Mucosa of descending colon (tissue), 3 donors: ENCODE results near the gene FBN2. TPM values are rescaled to one million over a fixed set of nuclear protein-coding genes. Genes with fewer than 3 reads are reported as not detected.
"Not testable (repeated sequence)": the region's sequence is repeated elsewhere in the genome, so short reads cannot be mapped to it uniquely, and the experiment has no call there.

Experiments
- ATAC-seq: fragments of 200-7000 bp; cut with Tn5 transposase; one replicate; pipeline ENCODE4 v1.9.1; 2020; ENCODE audit warnings: mild to moderate bottlenecking, moderate library complexity
- DNase-seq, 3 donors: peaks; one replicate each; pipeline ENCODE4 v3.0.0-alpha.2; 2020
- H3K36me3 ChIP-seq: fragments of 200-600 bp; one replicate; pipeline ENCODE4 v1.8.0; 2021; ENCODE audit warnings: low read depth, mild to moderate bottlenecking
- H3K4me1 ChIP-seq: fragments of 200-600 bp; one replicate; pipeline ENCODE4 v1.8.0; 2021; ENCODE audit warnings: low read depth, mild to moderate bottlenecking
- H3K4me3 ChIP-seq: fragments of 200-600 bp; one replicate; pipeline ENCODE4 v1.8.0; 2021; ENCODE audit warnings: mild to moderate bottlenecking
- H3K9me3 ChIP-seq: fragments of 200-600 bp; one replicate; pipeline ENCODE4 v1.8.0; 2021; ENCODE audit warnings: mild to moderate bottlenecking
- CTCF ChIP-seq: fragments of 200-600 bp; IDR thresholded peaks from one replicate; pipeline ENCODE4 v1.8.0; 2022; ENCODE audit warnings: antibody characterized with exemption, mild to moderate bottlenecking
- intact Hi-C, 2 donors: fragments of 100-400 bp; cut with DNase I in 1 of 2; cut with micrococcal nuclease in 1 of 2; formaldehyde crosslinking; loops; one replicate each; pipeline versions ENCODE4 v1.11.0 to v1.11.1; 2022; cut with DNase I, micrococcal nuclease
- total RNA-seq, 3 donors: library from RNA; stranded (reverse); fragmentation: NEBNext Ultra II Directional in 2 of 3; extraction: Animal tissue kit (Norgen Biotek cat#: 25700) in 2 of 3; gene quantifications; one replicate each; pipeline versions ENCODE4 v1.2.1 to v1.2.4, GENCODE V29; 2021 to 2023
- donor health status: DM: no; HTN: no; CAD: no; lungs with moderate emphysema.
- donor health status: DM: no; HTN: no; CAD: no.
- donor health status: DM: no; HTN: yes; CAD: no.

FBN2 gene
- total RNA-seq, 3 donors from 2014 or later: 1.0 to 5.8 (median 1.6) TPM

- H3K4me1 ChIP-seq: no peaks in the 10 kb centered on the region
- no peak for TF ChIP-seq CTCF
- DNase-seq: no peak
- no peaks in the 10 kb centered on the region for H3K9me3 ChIP-seq
- no peak for ATAC-seq
- no peak overlapping the region for H3K4me3 ChIP-seq
- intact Hi-C loops: no loop called here
- H3K36me3 ChIP-seq: no peaks in the 10 kb centered on the region
Measured at GRCh38 chr5:128519827-128520226, 18.2 kb downstream of the FBN2 start.

- ATAC-seq (no peak), DNase-seq (no peak)
- no peaks in the 10 kb centered on the region for H3K9me3 ChIP-seq
- no peaks in the 10 kb centered on the region for H3K36me3 ChIP-seq
- H3K4me3 ChIP-seq: no peak overlapping the region
- TF ChIP-seq CTCF: no peak
- H3K4me1 ChIP-seq: no peaks in the 10 kb centered on the region
- intact Hi-C loops: no loop called here
Measured at GRCh38 chr5:128516978-128517377, 21.1 kb downstream of the FBN2 start.

- TF ChIP-seq CTCF: no peak
- ATAC-seq (no peak), DNase-seq (no peak)
- intact Hi-C loops: no loop called here
- H3K9me3 ChIP-seq: no peaks in the 10 kb centered on the region
- no peaks in the 10 kb centered on the region for H3K36me3 ChIP-seq
- H3K4me3 ChIP-seq: no peak overlapping the region
- no peaks in the 10 kb centered on the region for H3K4me1 ChIP-seq
Measured at GRCh38 chr5:128513806-128514205, 24.2 kb downstream of the FBN2 start.

- ATAC-seq (no peak), DNase-seq (no peak)
- Histone ChIP-seq H3K4me1 (no peaks in the 10 kb centered on the region), H3K4me3 (no peak overlapping the region), H3K36me3 (no peaks in the 10 kb centered on the region), H3K9me3 (no peaks in the 10 kb centered on the region)
- intact Hi-C loops: no loop called here
- TF ChIP-seq CTCF: no peak
Measured at GRCh38 chr5:128512894-128513293, 25.2 kb downstream of the FBN2 start.

- TF ChIP-seq CTCF: no peak
- Histone ChIP-seq H3K36me3 (no peaks in the 10 kb centered on the region), H3K4me1 (no peaks in the 10 kb centered on the region), H3K4me3 (no peak overlapping the region), H3K9me3 (peaks cover 7% of the 10 kb centered on the region)
- no peak for DNase-seq
- intact Hi-C loops: no loop called here
- no peak for ATAC-seq
Measured at GRCh38 chr5:128506643-128507042, 31.4 kb downstream of the FBN2 start.

GRCh38 chr5:128503727-128504126 lies 34.3 kb downstream of the FBN2 start:
- H3K36me3 ChIP-seq, H3K4me1 ChIP-seq, intact Hi-C loops, DNase-seq, ATAC-seq, H3K9me3 ChIP-seq, H3K4me3 ChIP-seq: not testable (repeated sequence)
